T-helper 2 cell (primary cell): ENCODE measurements around the gene E4F1.
"Not testable (repeated sequence)": the region's sequence is repeated elsewhere in the genome, so short reads cannot be mapped to it uniquely, and the experiment has no call there.

Experiments used
- DNase-seq, 5 experiments: peaks; one replicate each; pipeline versions ENCODE4 v3.0.0 to v3.0.0-alpha.2; 2012 to 2022

Gene E4F1

GRCh38 chr16:2232094-2232990, 9.0 kb downstream of the E4F1 start:
- no peak for DNase-seq

- no peak for DNase-seq
These were observed 9.8 kb downstream of the E4F1 start for GRCh38 chr16:2233046-2233775.

GRCh38 chr16:2233872-2234812, 10.8 kb downstream of the E4F1 start:
- no peak for DNase-seq

GRCh38 chr16:2234813-2235170, 11.4 kb downstream of the E4F1 start:
- DNase-seq = no peak

GRCh38 chr16:2235234-2235651, 11.9 kb downstream of the E4F1 start:
- no peak for DNase-seq

- no peak for DNase-seq
These were observed 12.4 kb downstream of the E4F1 start for GRCh38 chr16:2235695-2236336.

GRCh38 chr16:2236337-2237101, 13.1 kb downstream of the E4F1 start, which contains the start of gene DNASE1L2:
Gene DNASE1L2 (plus strand): TSS chr16:2236444. CDS start chr16:2236817, 373 bp downstream.
- no peak for DNase-seq

GRCh38 chr16:2237102-2237482, 13.7 kb downstream of the E4F1 start:
- no peak for DNase-seq

GRCh38 chr16:2237493-2238149, 14.2 kb downstream of the E4F1 start:
- no peak for DNase-seq

GRCh38 chr16:2238150-2238837, 14.9 kb downstream of the E4F1 start:
- DNase-seq = no peak

GRCh38 chr16:2238838-2239675, 15.7 kb downstream of the E4F1 start:
- DNase-seq = no peak

GRCh38 chr16:2240331-2240730, 16.9 kb downstream of the E4F1 start:
- not testable (repeated sequence) for DNase-seq

GRCh38 chr16:2242598-2242997, 19.2 kb downstream of the E4F1 start:
- DNase-seq = no peak

GRCh38 chr16:2243031-2243528, 19.7 kb downstream of the E4F1 start:
- DNase-seq = no peak

- no peak for DNase-seq
These were observed 20.4 kb downstream of the E4F1 start for GRCh38 chr16:2243781-2244180.

- DNase-seq = no peak
These were observed 20.9 kb downstream of the E4F1 start for GRCh38 chr16:2244301-2244700.

GRCh38 chr16:2244926-2245795, 21.8 kb downstream of the E4F1 start:
- DNase-seq = no peak

GRCh38 chr16:2246301-2246885, 23.0 kb downstream of the E4F1 start:
- DNase-seq = no peak
